ENCODE results near the gene IGLL5.

IGLL5 gene

GRCh38 chr22:22879675-22880155 lies 7.9 kb upstream of the IGLL5 start:
- no peak overlapping the region for H3K4me3 ChIP-seq (ENCODE audit: low read depth in 1 of 2, low read length in 1 of 2)
- H3K9me3 ChIP-seq: no peaks in the 10 kb centered on the region
- H3K4me1 ChIP-seq (ENCODE audit: control insufficient read depth in 1 of 2, insufficient read depth in 1 of 2, low read depth in 1 of 2, low read length in 1 of 2): no peaks in the 10 kb centered on the region
- TF ChIP-seq CTCF (IDR thresholded peaks at IDR 0.05): no peak
- H3K27me3 ChIP-seq: no peaks in the 10 kb centered on the region
- no peak overlapping the region for H3K27ac ChIP-seq
- H3K36me3 ChIP-seq: no peaks in the 10 kb centered on the region

DNA sequence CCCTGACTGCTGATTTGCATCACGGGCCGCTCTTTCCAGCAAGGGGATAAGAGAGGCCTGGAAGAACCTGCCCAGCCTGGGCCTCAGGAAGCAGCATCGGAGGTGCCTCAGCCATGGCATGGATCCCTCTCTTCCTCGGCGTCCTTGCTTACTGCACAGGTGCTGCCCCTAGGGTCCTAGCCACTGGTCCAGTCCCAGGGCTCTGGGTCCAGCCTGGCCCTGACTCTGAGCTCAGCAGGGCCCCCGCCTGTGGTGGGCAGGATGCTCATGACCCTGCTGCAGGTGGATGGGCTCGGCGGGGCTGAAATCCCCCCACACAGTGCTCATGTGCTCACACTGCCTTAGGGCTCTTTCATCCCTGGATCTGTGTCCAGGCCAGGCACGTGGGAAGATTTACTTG lies 7.0 kb upstream of the IGLL5 start:
- Histone ChIP-seq H3K27ac (no peak overlapping the region), H3K4me1 (ENCODE audit: control insufficient read depth in 1 of 2, insufficient read depth in 1 of 2, low read depth in 1 of 2, low read length in 1 of 2) (no peaks in the 10 kb centered on the region), H3K27me3 (no peaks in the 10 kb centered on the region), H3K4me3 (ENCODE audit: low read depth in 1 of 2, low read length in 1 of 2) (no peak overlapping the region), H3K36me3 (no peaks in the 10 kb centered on the region), H3K9me3 (no peaks in the 10 kb centered on the region)
- no peak for TF ChIP-seq CTCF (IDR thresholded peaks at IDR 0.05)

GRCh38 chr22:22881116-22882000 lies 6.3 kb upstream of the IGLL5 start:
- no peaks in the 10 kb centered on the region for H3K27me3 ChIP-seq
- no peaks in the 10 kb centered on the region for H3K36me3 ChIP-seq
- no peak for TF ChIP-seq CTCF (IDR thresholded peaks at IDR 0.05)
- H3K4me1 ChIP-seq (ENCODE audit: control insufficient read depth in 1 of 2, insufficient read depth in 1 of 2, low read depth in 1 of 2, low read length in 1 of 2): no peaks in the 10 kb centered on the region
- no peaks in the 10 kb centered on the region for H3K9me3 ChIP-seq
- H3K4me3 ChIP-seq (ENCODE audit: low read depth in 1 of 2, low read length in 1 of 2): no peak overlapping the region
- H3K27ac ChIP-seq: no peak overlapping the region

DNA sequence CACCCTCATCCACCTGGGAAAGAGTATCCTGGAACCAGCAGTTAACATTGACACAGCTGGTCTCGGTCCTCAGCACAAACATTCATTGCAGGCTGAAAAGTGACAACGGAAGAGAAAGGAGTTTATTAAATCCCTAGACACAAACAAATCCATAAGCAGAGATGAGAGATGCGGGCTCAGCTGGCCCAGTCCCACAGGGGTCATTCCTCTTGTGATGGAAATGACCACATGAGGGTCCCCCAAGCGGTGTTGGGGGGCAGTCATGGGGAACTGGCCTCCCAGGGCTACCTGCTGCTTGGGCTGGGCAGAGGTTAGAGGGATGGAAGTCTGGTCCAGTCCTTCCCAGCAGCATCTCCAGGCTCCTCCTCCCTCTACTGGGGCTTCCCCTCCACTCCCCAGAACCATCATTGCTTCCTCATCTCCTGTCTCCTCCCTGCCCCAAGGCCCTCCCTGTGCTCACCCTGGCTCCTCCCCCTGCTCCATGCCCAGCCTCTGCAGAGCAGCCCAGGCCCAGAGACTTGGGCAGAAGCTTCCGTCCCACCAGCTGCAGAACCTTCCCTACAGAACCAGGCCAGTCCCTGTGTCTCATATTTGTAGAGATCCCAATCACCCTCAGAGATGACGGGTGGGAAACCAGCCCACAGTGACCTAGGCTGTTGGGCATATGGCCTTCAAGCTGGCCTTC lies 5.4 kb upstream of the IGLL5 start:
- Histone ChIP-seq H3K27ac (no peak overlapping the region), H3K4me3 (ENCODE audit: low read depth in 1 of 2, low read length in 1 of 2) (no peak overlapping the region), H3K4me1 (ENCODE audit: control insufficient read depth in 1 of 2, insufficient read depth in 1 of 2, low read depth in 1 of 2, low read length in 1 of 2) (no peaks in the 10 kb centered on the region), H3K9me3 (no peaks in the 10 kb centered on the region), H3K27me3 (no peaks in the 10 kb centered on the region), H3K36me3 (no peaks in the 10 kb centered on the region)
- no peak for TF ChIP-seq CTCF (IDR thresholded peaks at IDR 0.05)

DNA sequence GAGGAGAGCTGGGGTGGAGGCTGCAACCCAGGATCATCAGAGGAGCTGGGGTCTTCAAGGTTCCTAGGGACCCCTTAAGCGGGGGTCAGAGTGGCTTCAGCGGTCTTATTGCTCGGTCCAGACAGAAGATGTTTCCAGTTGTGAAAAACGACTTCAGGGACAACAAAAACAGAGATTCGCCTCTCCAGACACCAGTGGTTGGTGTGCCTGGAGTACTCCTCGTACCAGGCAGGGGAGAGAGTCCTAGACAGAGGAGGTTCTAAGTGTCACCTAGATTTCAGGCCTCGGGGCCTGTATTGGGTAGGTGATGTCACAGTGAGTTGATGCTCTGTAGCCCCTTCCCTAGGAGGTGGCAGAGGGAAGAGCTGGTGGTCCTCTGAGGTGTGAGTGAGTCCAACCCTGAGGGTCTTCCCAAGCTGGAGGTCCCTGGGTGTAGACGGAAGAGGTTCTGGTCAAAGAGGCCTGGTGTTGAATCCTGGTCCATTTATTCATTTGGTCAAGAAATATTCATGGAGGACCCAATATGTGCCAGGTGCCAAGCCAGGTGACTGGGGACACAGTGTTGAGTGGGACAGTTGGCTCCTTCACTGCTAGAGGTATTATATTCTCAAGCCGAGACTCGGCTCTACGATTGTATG lies 4.4 kb upstream of the IGLL5 start:
- Histone ChIP-seq H3K4me3 (ENCODE audit: low read depth in 1 of 2, low read length in 1 of 2) (no peak overlapping the region), H3K27me3 (no peaks in the 10 kb centered on the region), H3K9me3 (no peaks in the 10 kb centered on the region), H3K4me1 (ENCODE audit: control insufficient read depth in 1 of 2, insufficient read depth in 1 of 2, low read depth in 1 of 2, low read length in 1 of 2) (no peaks in the 10 kb centered on the region), H3K27ac (no peak overlapping the region), H3K36me3 (no peaks in the 10 kb centered on the region)
- no peak for TF ChIP-seq CTCF (IDR thresholded peaks at IDR 0.05)
